HG03097 (cell line): ENCODE measurements around the gene EZH2.

Source experiments
- ATAC-seq: cut with Tn5 transposase; IDR thresholded peaks from one replicate; pipeline ENCODE4 v1.9.1; 2021; ENCODE audit not compliant: unreplicated experiment, low FRiP score

EZH2 gene

DNA sequence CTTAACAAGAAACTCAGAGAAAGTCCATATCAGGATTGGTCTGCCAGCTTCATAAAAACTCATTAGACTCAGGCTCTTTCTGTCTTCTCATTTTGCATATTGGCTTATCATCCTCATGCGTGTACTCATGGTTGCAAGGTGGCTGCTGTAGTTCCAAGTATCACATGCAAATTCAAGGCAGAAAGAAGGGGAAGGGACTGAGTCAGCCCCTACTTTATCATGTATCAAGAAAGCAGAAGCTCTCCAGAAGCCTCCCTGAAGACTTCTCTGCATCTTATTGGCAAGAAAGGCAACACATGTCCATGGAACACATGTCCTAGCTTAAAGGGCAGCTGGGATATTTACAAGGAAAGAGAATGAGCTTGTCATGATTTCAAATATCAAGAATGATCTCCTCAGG, 19.4 kb upstream of the EZH2 start:
- no peak for ATAC-seq

DNA sequence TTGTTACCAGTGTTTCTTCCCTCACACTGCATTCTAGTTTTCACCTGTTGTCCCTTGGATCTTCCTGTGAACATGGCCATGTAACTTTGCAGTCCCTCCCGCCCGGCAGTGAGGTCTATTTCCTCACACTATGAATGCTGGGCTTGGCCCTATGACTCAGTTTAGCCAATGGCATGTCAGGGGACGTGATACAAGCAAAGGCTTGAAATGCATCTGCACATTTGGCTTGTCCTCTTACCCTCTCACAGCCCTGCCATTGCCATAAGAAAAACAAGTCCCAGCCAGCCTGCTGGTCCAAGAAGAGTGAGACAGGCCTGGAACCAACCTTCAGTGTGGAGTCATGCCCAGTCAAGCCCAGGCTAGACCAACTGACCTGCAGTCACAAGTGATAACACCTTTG, 17.1 kb upstream of the EZH2 start:
- ATAC-seq: no peak

GRCh38 chr7:148898845-148899484, 14.9 kb upstream of the EZH2 start:
- no peak for ATAC-seq

GRCh38 chr7:148894591-148894990, 10.5 kb upstream of the EZH2 start:
- ATAC-seq: no peak

GRCh38 chr7:148893071-148893470, 9.0 kb upstream of the EZH2 start:
- no peak for ATAC-seq

DNA sequence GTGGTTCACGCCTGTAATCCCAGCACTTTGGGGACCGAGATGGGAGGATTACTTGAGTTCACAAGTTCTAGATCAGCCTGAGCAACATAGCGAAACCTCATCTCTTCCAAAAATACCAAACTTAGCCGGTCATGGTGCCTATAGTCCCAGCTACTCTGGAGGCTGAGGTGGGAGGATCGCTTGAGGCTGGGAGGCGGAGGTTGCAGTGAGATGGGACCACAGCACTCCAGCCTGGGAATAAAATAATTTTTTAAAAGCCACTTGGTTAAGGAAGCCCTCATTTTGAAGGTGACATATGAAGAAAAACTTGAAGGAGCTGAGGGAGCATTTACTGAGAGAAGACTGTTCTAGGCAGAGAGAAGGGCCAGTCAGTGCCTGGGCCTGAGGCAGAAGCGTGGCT, 4.2 kb upstream of the EZH2 start:
- no peak for ATAC-seq

GRCh38 chr7:148886844-148887243, 2.8 kb upstream of the EZH2 start:
- no peak for ATAC-seq

GRCh38 chr7:148884299-148885022, 370 bp upstream of the EZH2 start:
- ATAC-seq: peak; percentile 84

GRCh38 chr7:148883266-148884048, 634 bp downstream of the EZH2 start:
- peak; percentile 23 for ATAC-seq

DNA sequence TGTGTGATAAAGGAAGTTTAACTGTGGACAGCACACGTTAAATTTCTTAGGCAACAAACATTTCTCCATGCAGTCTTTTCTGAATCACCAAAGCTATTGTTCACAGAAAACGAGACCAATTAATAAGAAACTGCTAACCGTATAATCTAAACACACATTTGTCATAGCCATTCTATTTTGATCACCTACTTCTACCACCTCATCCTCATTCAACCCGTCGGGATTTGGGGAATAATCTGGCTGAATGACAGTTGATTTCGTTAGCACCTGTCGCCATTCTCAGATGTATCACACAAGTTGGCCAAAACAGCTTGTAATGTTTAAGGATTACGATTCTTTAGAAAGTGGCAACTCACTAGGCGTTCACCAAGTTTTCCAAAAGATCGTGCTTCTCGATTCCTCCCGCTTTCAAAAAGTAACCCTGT, 1.2 kb downstream of the EZH2 start:
- ATAC-seq: no peak

DNA sequence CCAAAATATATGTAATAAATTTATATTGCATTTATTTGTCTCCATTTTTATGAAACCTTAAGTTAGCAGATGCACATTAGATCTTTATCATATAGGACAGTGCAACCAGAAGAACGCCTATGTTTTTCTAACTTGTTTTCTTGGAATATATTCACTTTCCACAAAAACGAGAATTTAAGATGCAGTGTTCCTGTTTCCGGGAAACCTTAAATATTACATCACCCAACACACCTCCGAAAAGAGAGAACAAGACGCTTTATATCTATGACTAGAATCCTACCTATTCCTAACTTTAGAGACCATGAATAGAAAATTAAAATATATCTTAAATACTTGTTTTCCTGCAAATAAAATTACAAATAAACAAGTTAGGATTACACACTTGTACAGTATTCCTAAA, 1.9 kb downstream of the EZH2 start:
- no peak for ATAC-seq

- ATAC-seq: no peak
Observed at GRCh38 chr7:148878317-148878716, 5.8 kb downstream of the EZH2 start.

DNA sequence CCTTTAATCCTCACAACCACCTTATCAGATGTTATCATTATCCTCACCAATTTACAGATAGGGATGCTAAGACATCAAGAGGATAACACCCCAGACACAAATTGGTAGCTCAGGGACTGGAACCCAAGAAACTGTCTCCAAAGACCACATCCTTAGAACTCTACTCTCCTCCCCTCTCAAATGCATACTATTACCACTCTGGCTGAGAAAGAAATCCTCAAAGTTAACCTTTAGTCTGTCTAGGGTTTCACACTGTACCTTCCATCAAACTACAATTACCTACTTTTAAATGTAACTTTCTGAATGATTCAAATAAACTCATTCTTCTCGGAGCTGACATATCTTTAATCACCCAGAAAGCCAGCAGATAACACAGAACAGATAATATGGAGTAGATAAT, 6.6 kb downstream of the EZH2 start:
- ATAC-seq: no peak

- ATAC-seq: no peak
Observed at GRCh38 chr7:148872188-148872587, 11.9 kb downstream of the EZH2 start.

DNA sequence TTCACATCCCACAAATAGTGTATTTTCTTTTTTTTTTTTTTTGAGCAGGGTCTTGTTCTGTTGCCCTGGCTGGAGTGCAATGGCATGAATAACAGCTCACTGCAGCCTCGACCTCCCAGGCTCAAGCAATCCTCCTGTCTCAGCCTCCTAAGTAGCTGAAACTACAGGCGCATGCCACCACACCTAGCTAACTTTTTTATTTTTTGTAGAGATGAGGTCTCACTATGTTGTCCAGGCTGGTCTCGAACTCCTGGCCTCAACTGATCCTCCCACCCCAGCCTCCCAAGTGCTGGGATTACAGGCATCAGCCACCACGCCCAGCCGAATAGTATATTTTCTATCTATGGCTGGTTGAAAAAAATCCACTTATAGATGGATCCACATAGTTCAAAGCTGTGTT, 12.5 kb downstream of the EZH2 start:
- no peak for ATAC-seq

- no peak for ATAC-seq
Observed at GRCh38 chr7:148871030-148871429, 13.1 kb downstream of the EZH2 start.

GRCh38 chr7:148868378-148868674, 15.8 kb downstream of the EZH2 start:
- no peak for ATAC-seq

DNA sequence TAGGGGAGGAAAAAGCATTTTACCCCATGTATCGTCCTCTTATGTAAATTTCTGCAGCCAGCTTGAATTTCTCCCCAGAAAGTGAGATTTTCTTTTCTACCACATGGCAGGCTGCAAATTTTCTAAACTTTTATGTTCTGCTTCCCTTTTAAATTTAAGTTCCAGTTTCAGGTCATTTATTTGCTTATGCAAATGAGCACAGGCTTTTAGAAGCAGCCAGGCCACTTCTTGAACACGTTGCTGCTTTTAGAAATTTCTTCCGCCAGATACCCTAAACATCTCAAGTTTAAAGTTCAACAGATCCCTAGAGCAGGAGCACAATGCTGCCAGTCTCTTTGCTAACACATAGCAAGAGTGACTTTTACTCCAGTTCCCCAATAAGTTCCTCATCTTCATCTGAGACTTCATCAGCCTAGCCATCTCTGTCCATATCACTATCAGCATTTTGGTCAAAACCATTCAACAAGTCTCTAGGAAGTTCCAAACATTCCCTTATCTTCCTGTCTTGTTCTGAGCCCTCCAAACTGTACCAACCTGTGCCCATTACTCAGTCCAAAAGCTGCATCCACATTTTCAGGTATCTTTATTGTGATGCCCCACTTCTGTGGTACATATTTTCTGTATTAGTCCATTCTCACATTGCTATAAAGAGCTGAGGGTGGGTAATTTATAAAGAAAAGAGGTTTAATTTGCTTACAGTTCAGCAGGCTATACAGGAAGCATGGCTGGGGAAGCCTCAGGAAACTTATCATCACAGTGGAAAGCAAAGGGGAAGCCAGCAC, 16.3 kb downstream of the EZH2 start:
- no peak for ATAC-seq

DNA sequence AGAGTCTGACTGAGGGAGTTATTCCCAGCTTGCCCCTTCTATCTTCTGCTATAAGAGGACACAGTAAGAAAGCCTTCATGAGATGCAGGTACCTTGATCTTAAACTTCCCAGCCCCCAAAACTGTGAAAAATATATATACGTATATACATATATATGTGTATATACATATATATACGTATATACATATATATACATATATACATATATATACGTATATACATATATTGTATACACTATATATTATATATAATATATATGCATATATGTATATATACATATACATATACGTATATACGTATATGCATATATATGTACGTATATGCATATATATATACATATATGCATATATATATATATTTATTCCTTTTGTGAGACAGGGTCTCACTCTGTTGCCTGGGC, 17.7 kb downstream of the EZH2 start:
- no peak for ATAC-seq

DNA sequence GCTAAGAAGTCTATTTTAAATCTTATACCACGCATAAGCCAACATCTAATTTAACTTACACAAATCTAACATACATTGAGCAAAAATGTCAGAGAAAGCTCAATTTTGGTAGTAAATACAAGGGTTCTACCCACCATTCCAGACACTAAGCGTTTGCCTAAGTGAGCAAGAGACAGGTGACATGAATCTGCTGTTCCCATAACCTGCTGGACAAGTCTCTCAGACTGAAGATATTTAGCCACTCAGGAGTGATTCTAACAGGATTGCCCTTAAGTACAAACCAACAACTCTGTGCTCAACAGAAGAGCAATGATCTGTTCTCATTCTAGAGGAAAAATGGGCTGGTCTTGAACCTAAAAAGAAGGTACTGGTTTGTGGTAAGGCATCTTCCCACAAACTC, 18.8 kb downstream of the EZH2 start:
- ATAC-seq: no peak

- no peak for ATAC-seq
Observed at GRCh38 chr7:148863324-148863723, 20.8 kb downstream of the EZH2 start.
